Measurements from ENCODE around the gene ARX.

DNA sequence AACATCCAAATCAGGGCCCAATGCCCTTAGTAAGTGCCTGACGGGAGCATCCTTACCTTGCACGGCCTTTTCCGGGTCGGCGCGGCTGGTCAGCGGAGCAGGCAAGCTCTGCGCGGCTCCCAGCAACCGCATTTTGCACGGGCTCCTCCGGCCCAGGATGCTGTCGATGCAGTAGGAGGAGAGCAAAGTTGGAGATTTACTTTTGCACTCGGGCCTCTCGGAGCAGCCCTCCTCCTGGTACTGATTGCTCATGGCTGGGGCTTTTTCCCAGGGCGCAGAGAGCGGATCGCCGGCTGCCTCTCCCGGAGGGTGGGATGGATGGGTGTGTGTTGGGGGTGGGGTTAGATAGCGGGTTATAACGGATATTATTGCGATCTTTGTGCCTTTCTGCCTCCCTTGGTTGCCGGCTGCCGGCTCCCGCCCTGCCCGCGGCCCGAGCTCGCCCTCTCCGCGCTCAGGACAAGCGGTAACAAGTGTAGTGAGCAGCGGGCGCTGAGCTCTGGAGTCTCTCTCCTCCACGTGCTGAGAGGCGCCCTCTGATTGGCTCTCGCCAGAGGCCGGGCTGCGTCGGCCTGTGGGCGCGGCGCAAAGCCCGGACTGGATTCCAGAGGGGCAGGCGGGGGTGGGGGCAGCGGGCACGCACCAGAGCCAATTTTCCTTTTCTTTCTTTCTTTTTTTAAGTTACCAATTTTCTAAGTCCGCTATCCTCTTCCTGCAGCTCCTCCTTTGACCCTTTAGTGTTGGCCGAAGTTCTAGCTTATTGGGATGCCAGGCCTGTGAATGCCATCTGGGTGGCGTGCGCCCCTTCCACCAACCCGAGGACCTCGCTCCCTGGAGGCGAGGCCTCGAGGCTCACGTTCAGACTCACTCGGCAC lies at the start of gene ARX:
- TF ChIP-seq, protein P1, sequence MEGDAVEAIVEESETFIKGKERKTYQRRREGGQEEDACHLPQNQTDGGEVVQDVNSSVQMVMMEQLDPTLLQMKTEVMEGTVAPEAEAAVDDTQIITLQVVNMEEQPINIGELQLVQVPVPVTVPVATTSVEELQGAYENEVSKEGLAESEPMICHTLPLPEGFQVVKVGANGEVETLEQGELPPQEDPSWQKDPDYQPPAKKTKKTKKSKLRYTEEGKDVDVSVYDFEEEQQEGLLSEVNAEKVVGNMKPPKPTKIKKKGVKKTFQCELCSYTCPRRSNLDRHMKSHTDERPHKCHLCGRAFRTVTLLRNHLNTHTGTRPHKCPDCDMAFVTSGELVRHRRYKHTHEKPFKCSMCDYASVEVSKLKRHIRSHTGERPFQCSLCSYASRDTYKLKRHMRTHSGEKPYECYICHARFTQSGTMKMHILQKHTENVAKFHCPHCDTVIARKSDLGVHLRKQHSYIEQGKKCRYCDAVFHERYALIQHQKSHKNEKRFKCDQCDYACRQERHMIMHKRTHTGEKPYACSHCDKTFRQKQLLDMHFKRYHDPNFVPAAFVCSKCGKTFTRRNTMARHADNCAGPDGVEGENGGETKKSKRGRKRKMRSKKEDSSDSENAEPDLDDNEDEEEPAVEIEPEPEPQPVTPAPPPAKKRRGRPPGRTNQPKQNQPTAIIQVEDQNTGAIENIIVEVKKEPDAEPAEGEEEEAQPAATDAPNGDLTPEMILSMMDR (IDR thresholded peaks at IDR 0.05; ENCODE audit: poor library complexity, severe bottlenecking) = no peak
- peak; percentile 32 for TF ChIP-seq RAD21 (conservative IDR thresholded peaks at IDR 0.05)

Measured in neural cell (in vitro differentiated cells).